GM21390 (cell line): ENCODE data around the gene KCNN3.

Experiments
- ATAC-seq: cut with Tn5 transposase; IDR thresholded peaks from one replicate; pipeline ENCODE4 v1.9.1; 2021; ENCODE audit not compliant: unreplicated experiment

Gene KCNN3

GRCh38 chr1:154842635-154843034 lies 27.4 kb downstream of the KCNN3 start:
- no peak for ATAC-seq

- no peak for ATAC-seq
Measured at GRCh38 chr1:154841384-154841783, 28.7 kb downstream of the KCNN3 start.

- no peak for ATAC-seq
Measured at GRCh38 chr1:154840269-154841176, 29.6 kb downstream of the KCNN3 start.

- ATAC-seq: no peak
Measured at GRCh38 chr1:154839691-154840090, 30.4 kb downstream of the KCNN3 start.

- ATAC-seq: no peak
Measured at GRCh38 chr1:154838988-154839387, 31.1 kb downstream of the KCNN3 start.

- ATAC-seq: no peak
Measured at GRCh38 chr1:154838461-154838860, 31.6 kb downstream of the KCNN3 start.

- peak; percentile 82 for ATAC-seq
Measured at GRCh38 chr1:154837672-154838171, 32.4 kb downstream of the KCNN3 start.

GRCh38 chr1:154837034-154837671 lies 32.9 kb downstream of the KCNN3 start:
- ATAC-seq: no peak

GRCh38 chr1:154835531-154836324 lies 34.4 kb downstream of the KCNN3 start:
- no peak for ATAC-seq

- ATAC-seq: no peak
Measured at GRCh38 chr1:154833841-154834240, 36.2 kb downstream of the KCNN3 start.

- no peak for ATAC-seq
Measured at GRCh38 chr1:154833209-154833608, 36.9 kb downstream of the KCNN3 start.

GRCh38 chr1:154832384-154832783 lies 37.7 kb downstream of the KCNN3 start:
- no peak for ATAC-seq

- no peak for ATAC-seq
Measured at GRCh38 chr1:154831462-154831861, 38.6 kb downstream of the KCNN3 start.

- no peak for ATAC-seq
Measured at GRCh38 chr1:154829062-154829461, 41.0 kb downstream of the KCNN3 start.

GRCh38 chr1:154824179-154825000 lies 45.7 kb downstream of the KCNN3 start:
- ATAC-seq: no peak

- no peak for ATAC-seq
Measured at GRCh38 chr1:154822717-154823116, 47.4 kb downstream of the KCNN3 start.

- no peak for ATAC-seq
Measured at GRCh38 chr1:154822233-154822632, 47.8 kb downstream of the KCNN3 start.

GRCh38 chr1:154821083-154821482 lies 49.0 kb downstream of the KCNN3 start:
- no peak for ATAC-seq

GRCh38 chr1:154820646-154821045 lies 49.4 kb downstream of the KCNN3 start:
- no peak for ATAC-seq
